PC-3 (cell line): ENCODE data around the gene SEMA3A. TPM values are rescaled to one million over a fixed set of nuclear protein-coding genes. Genes with fewer than 3 reads are reported as not detected.

Source experiments
- ATAC-seq: fragments of 200-7000 bp; cut with Tn5 transposase; 2 replicates; pipeline ENCODE4 v1.9.1; 2020; ENCODE audit warnings: mild to moderate bottlenecking, moderate library complexity
- BruUV-seq: library from RNA; stranded (reverse); fragments of 400-500 nt; replicated peaks from 2 replicates; lab custom pipeline; 2021; lab: Mats Ljungman, UMichigan
- CTCF ChIA-PET: fragments of 300-600 bp; sonication (Branson Sonifier 250); formaldehyde crosslinking; loops from one replicate; lab custom pipeline; 2022; ENCODE audit warnings: antibody characterized with exemption; lab: Charles Lee
- POLR2A ChIA-PET: fragments of 300-600 bp; sonication (Branson Sonifier 250); formaldehyde crosslinking; loops from one replicate; lab custom pipeline; 2022; ENCODE audit warnings: antibody characterized with exemption; ENCODE audit not compliant: unreplicated experiment; lab: Charles Lee
- DNase-seq: peaks from one replicate; pipeline ENCODE4 v3.0.0-alpha.2; 2015
- H2AFZ ChIP-seq: fragments of 300-600 bp; sonication (generic); 2 replicates; pipeline ENCODE4 v1.6.0; 2016; ENCODE audit warnings: antibody characterized with exemption, low read length
- H3F3A ChIP-seq: fragments of 300-600 bp; sonication (generic); one replicate; pipeline ENCODE4 v1.6.0; 2017; ENCODE audit warnings: antibody characterized with exemption, low read length, control low read depth, mild to moderate bottlenecking; ENCODE audit not compliant: unreplicated experiment
- H3K27ac ChIP-seq: fragments of 300-600 bp; sonication (generic); 2 replicates; pipeline ENCODE4 v1.5.1; 2016; ENCODE audit warnings: mild to moderate bottlenecking, low read length
- H3K27me3 ChIP-seq: fragments of 300-600 bp; sonication (generic); 2 replicates; pipeline ENCODE4 v1.6.1; 2016; ENCODE audit warnings: low read length, mixed read lengths
- H3K36me3 ChIP-seq: fragments of 300-600 bp; sonication (generic); 2 replicates; pipeline ENCODE4 v1.6.1; 2016; ENCODE audit warnings: low read depth, mixed run types, low read length, mixed read lengths
- H3K4me1 ChIP-seq: fragments of 300-600 bp; sonication (generic); 2 replicates; pipeline ENCODE4 v1.5.1; 2016; ENCODE audit warnings: low read length; ENCODE audit not compliant: insufficient read depth
- H3K4me2 ChIP-seq: fragments of 300-600 bp; sonication (generic); 2 replicates; pipeline ENCODE4 v1.6.0; 2016; ENCODE audit warnings: low read length
- H3K4me3 ChIP-seq: fragments of 300-600 bp; sonication (generic); 2 replicates; pipeline ENCODE4 v1.5.1; 2016; ENCODE audit warnings: mild to moderate bottlenecking, low read length, mixed read lengths
- H3K79me2 ChIP-seq: fragments of 300-600 bp; sonication (generic); 2 replicates; pipeline ENCODE4 v1.6.1; 2017; ENCODE audit warnings: low read length, mixed read lengths
- H3K9ac ChIP-seq: fragments of 300-600 bp; sonication (generic); 2 replicates; pipeline ENCODE4 v1.6.0; 2016; ENCODE audit warnings: mild to moderate bottlenecking, low read length
- H3K9me2 ChIP-seq: fragments of 300-600 bp; sonication (generic); replicated peaks from 2 replicates; pipeline ENCODE4 v1.6.1; 2016; ENCODE audit warnings: mixed run types, low read length, mixed read lengths
- H3K9me3 ChIP-seq: fragments of 300-600 bp; sonication (generic); 2 replicates; pipeline ENCODE4 v1.6.1; 2016; ENCODE audit warnings: low read length, mixed read lengths
- H4K20me1 ChIP-seq: fragments of 300-600 bp; sonication (generic); 2 replicates; pipeline ENCODE4 v1.6.1; 2016; ENCODE audit warnings: low read length, mixed read lengths
- CTCF ChIP-seq: fragments of 300-600 bp; sonication (generic); conservative IDR thresholded peaks from 2 replicates; pipeline ENCODE4 v1.5.1; 2017; ENCODE audit warnings: antibody characterized with exemption, low read depth, mild to moderate bottlenecking, low read length
- EZH2 ChIP-seq: fragments of 300-600 bp; sonication (generic); IDR thresholded peaks from one replicate; pipeline ENCODE4 v1.6.1; 2017; ENCODE audit warnings: antibody characterized with exemption, mild to moderate bottlenecking, low read length; ENCODE audit not compliant: unreplicated experiment
- EZH2phosphoT487 ChIP-seq: fragments of 300-600 bp; sonication (generic); IDR thresholded peaks from 2 replicates; pipeline ENCODE4 v1.6.1; 2018; ENCODE audit warnings: mild to moderate bottlenecking, antibody characterized with exemption, low read length, borderline replicate concordance
- intact Hi-C: fragments of 100-400 bp; cut with micrococcal nuclease; formaldehyde crosslinking; loops from 2 replicates; pipeline ENCODE4 v1.9.0; 2023
- total RNA-seq: library from RNA; depleted of rRNA; stranded (reverse); fragments of >200 nt; gene quantifications from 2 replicates; pipeline ENCODE4 v1.2.3, GENCODE V29; 2014

The SEMA3A gene
- total RNA-seq, 1 experiment from 2014 or later: 16.9 TPM

- no peaks in the 10 kb centered on the region for H4K20me1 ChIP-seq
- H3K27ac ChIP-seq: no peak overlapping the region
- H3K4me1 ChIP-seq: no peaks in the 10 kb centered on the region
- ChIA-PET CTCF (no interaction called here), POLR2A (no interaction called here)
- no peaks in the 10 kb centered on the region for H3K36me3 ChIP-seq
- no peak for ATAC-seq
- H3F3A ChIP-seq: no peaks in the 10 kb centered on the region
- H3K9me2 ChIP-seq: no peaks in the 10 kb centered on the region
- DNase-seq: no peak
- H3K4me3 ChIP-seq: no peak overlapping the region
- BruUV-seq: no TSS peak
- H2AFZ ChIP-seq: no peak overlapping the region
- H3K4me2 ChIP-seq: no peak overlapping the region
- no peaks in the 10 kb centered on the region for H3K9me3 ChIP-seq
- no peak overlapping the region for H3K9ac ChIP-seq
- H3K79me2 ChIP-seq: no peaks in the 10 kb centered on the region
- no peaks in the 10 kb centered on the region for H3K27me3 ChIP-seq
- intact Hi-C loops: no loop called here
- TF ChIP-seq EZH2 (no peak), CTCF (no peak), EZH2phosphoT487 (no peak)
Measured at GRCh38 chr7:83984591-83984990, 210.0 kb downstream of the SEMA3A start.

GRCh38 chr7:83984076-83984475 is 210.5 kb downstream of the SEMA3A start:
- no peak overlapping the region for H3K9ac ChIP-seq
- no peak overlapping the region for H3K27ac ChIP-seq
- DNase-seq (no peak), ATAC-seq (no peak)
- no peaks in the 10 kb centered on the region for H3K9me2 ChIP-seq
- TF ChIP-seq CTCF (no peak), EZH2phosphoT487 (no peak), EZH2 (no peak)
- H4K20me1 ChIP-seq: no peaks in the 10 kb centered on the region
- H3K27me3 ChIP-seq: no peaks in the 10 kb centered on the region
- CTCF ChIA-PET: no interaction called here
- H3K36me3 ChIP-seq: no peaks in the 10 kb centered on the region
- no peaks in the 10 kb centered on the region for H3K79me2 ChIP-seq
- no peak overlapping the region for H3K4me2 ChIP-seq
- no peak overlapping the region for H3K4me3 ChIP-seq
- H2AFZ ChIP-seq: no peak overlapping the region
- H3K9me3 ChIP-seq: no peaks in the 10 kb centered on the region
- no peaks in the 10 kb centered on the region for H3F3A ChIP-seq
- BruUV-seq: no TSS peak
- POLR2A ChIA-PET: no interaction called here
- intact Hi-C loops: no loop called here
- H3K4me1 ChIP-seq: no peaks in the 10 kb centered on the region

DNA sequence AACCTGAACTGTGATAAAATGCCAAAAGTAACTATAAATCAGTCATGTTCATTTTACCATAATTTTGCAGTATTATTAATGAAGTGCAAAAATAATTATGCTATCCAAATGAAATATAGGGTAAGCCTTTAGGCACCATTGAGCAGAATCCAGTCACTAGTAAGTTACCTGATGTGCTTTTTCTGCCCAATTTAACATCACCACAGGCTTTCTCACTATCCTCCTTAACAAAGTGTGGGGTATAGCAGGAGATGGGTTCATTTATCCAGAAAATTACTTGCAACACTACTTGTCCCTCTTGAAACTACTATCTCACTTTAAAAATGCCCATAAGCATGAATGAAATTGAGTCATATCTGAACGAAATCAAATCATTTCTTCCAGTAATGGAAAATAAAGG is 211.0 kb downstream of the SEMA3A start:
- ChIA-PET POLR2A (interaction anchor here (0.6 kb wide), 1 partner anchor 833 kb away, joined by 3 read pairs; no protein-coding TSS in a partner anchor), CTCF (no interaction called here)
- intact Hi-C loops: no loop called here
- no peak overlapping the region for H3K9ac ChIP-seq
- no peak for TF ChIP-seq CTCF
- no peak for TF ChIP-seq EZH2
- TF ChIP-seq EZH2phosphoT487: no peak
- no peak overlapping the region for H3K27ac ChIP-seq
- DNase-seq: no peak
- H3K9me3 ChIP-seq: no peaks in the 10 kb centered on the region
- H3K27me3 ChIP-seq: no peaks in the 10 kb centered on the region
- no peak overlapping the region for H2AFZ ChIP-seq
- no peak overlapping the region for H3K4me3 ChIP-seq
- H3K4me1 ChIP-seq: no peaks in the 10 kb centered on the region
- H3K9me2 ChIP-seq: no peaks in the 10 kb centered on the region
- no peaks in the 10 kb centered on the region for H3K79me2 ChIP-seq
- no peaks in the 10 kb centered on the region for H4K20me1 ChIP-seq
- ATAC-seq: no peak
- H3K36me3 ChIP-seq: no peaks in the 10 kb centered on the region
- H3K4me2 ChIP-seq: no peak overlapping the region
- no TSS peak for BruUV-seq
- H3F3A ChIP-seq: no peaks in the 10 kb centered on the region
